ENCODE data around the gene DALRD3.

The DALRD3 gene

DNA sequence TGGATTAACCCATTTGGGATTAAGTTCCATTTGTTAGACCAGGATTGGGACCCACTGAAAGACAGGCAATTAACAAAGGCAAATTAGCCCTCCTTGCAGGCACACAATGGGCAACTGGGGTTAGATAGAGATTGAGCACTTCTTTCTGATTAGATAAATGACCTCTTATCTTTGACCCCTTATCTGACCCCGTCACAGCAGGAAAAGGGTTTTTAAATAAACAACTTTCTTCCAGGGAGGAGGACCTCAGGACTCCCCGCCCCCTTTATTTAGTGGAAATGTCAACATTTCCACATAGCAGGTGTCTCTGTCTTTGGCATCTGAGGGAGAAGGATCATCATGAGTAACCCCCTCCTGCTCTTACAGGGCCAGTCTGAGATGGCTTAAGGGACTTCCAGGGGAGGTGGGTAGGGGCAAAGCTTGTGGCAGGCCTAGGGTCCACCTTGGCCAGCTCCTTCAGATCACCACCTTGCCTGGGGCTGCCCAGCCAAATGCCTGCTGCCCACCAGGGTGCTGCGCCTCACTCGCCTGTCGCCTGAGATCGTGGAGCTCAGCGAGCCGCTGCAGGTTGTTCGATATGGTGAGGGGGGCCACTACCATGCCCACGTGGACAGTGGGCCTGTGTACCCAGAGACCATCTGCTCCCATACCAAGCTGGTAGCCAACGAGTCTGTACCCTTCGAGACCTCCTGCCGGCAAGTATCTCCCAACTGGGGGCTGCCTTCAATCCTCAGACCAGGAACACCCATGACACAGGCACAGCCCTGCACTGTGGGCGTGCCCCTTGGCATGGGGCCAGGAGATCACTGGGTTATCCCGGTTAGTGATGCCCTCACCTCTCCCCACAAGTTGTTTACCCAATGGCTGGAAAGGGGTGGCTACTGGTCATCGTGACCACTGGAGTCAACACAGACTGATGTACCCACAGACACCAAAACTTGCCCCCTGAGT lies 13.8 kb downstream of the DALRD3 start:
- no peak for DNase-seq (ENCODE audit: low spot score)

DNA sequence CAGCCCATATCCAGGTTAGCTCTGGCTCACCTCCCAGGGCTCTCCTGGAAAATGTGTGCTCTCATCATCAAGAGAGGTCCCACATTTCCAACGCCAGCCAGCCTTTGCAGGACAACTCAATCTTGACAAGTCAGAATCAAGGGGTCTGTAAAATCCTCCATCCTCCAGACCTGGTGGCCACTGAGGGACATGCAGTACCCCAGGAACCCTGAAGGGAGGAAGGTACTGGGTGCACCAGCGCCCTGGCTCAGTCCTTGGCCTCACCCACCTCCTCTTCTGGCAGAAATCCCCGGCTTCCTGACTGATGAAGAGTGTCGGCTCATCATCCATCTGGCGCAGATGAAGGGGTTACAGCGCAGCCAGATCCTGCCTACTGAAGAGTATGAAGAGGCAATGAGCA lies 17.2 kb downstream of the DALRD3 start:
- no peak for DNase-seq (ENCODE audit: low spot score)

DNA sequence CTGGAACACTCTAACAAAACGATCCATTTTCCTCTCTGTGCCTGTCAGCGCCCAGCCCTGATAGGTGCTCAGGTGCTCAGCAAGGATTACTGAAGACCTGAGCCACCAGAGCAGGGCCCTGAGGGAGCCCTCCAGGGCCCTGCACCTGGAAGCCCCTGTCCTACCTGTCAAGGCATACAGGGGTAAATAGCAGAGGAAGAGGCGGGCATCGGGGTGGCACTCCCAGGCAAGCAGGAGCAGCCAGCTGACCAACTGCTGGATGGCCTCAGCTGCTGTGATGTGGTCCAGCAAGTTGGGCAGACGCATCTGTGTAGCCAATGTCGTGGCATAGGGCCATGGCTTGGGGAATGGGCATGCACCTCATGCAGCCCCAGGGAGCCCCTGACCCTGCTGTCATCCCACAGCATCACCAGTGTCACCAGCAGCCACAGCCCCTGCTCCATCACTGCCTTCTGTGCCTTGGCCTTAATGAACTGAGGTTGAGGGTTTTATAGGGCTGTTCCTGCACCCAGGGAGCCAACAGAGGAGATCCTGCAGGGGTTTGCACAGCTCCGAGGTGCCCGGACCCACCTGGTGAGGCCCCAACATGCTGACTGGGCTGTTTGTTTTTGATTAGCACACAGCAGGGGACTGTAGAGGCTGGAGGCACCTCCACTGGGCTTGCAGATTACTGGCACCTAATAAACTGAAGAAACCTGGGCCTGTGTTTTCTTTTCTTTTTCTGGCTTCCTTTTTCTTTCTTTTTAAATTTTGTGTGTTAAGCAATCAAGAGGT lies 19.1 kb downstream of the DALRD3 start:
- no peak for DNase-seq (ENCODE audit: low spot score)

DNA sequence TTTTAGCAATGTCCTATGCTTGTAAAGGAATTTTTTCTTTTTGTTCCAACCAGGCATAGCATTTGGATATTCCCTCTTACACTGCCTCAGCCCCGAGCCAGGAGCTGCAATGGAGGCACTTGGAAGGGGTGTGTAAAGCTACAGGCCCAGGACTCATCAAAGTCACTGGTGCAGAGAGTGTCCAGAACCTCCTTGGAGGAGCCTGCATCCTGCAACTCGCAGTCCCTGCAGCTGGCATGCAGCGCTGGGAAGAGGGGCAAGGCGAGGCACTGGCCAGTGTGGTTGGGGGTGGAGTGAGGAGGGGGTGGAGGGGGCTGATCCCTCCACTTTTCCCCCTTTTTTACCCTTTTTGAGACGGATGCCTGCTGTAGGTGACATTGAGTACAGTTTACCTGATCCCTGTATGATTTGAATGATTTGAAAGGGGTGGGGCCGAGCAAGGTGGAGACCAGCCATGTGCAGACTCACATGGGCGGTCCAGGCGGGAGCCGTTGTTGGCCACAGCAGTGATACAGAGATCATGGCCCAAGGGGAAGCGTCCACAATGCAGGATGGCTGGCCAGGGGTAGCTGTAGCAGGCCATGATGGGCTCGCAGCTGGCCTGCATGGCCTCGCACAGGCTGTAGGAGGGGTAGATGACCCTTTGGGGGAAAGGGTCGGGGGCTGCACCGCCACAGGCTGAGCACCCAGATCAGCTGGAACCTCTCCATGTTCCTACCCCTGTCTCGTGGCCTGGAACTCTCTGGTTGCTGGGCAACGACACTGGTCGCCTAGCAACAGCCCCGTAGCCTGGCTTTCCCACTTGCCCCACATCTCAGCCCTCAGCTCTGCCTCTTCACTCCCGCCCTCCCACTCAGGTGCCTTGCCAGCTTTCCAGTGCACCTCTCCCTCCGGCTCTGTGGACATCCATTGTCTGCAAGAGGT lies 20.4 kb downstream of the DALRD3 start:
- DNase-seq (ENCODE audit: low spot score), result no peak

DNA sequence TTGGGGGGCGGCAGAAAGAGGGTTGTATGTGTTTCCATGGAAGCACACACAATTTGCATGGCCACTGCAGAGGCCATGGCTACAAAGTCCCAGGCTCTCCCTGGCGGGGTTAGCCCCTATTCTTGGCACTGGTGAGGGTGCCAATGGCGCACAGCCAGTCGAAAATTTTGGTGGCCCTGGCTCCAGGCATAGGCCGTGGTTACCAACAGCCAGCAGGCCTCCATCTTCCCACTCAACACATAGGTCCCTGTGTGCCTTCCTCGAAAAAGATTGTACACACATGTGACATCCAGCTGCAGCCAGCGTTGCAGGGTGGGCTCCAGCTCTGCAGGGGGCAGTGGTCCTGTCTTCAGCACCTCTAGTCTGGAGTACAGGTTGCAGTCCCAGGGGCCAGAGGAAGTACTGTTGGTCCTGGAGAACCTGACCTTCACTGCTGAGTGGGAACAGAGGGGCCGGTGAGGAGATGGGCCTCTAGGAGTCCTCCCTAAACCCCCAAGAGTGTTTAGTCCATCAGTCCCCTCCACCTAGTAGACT lies 21.2 kb downstream of the DALRD3 start:
- DNase-seq (ENCODE audit: low spot score), result no peak

DNA sequence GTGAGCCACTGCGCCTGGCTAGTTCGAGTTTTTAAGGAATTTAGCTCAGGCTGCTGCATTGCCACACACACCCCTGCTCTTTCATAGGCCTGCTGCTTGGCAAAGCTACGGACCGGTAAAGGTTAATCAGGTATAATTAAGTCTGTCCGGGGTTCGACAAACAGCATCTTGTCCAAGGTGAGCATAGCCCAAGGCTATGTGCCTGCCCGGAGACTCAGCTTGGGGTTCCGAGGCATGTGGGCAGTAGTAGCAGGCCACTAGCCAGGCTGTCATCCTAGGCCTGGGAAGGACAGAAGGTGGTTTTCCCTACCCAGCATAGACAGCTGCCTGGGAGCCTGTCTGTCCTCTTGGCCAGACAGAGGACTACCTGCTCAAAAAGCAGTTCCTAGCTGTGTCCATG lies 21.7 kb downstream of the DALRD3 start:
- DNase-seq (ENCODE audit: low spot score), result no peak

DNA sequence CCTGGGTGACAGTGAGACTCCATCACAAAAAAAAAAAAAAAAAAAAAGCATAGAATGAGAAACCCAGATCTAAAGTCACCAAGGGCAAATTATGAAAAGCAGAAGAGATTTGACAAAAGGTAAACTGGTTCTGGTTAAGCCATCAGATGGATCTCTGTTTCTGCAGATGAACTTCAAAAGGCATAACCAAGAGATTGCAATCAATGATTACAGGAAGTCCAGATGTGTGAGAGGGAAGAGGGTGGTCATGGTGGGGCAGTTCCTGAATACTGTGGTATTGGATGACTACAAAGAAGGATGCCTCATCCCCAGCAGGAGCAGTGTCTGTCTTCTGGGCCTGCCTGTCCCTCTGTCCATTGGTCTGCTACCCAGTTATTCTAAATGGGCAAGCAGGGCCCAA lies 24.5 kb downstream of the DALRD3 start:
- no peak for DNase-seq (ENCODE audit: low spot score)

DNA sequence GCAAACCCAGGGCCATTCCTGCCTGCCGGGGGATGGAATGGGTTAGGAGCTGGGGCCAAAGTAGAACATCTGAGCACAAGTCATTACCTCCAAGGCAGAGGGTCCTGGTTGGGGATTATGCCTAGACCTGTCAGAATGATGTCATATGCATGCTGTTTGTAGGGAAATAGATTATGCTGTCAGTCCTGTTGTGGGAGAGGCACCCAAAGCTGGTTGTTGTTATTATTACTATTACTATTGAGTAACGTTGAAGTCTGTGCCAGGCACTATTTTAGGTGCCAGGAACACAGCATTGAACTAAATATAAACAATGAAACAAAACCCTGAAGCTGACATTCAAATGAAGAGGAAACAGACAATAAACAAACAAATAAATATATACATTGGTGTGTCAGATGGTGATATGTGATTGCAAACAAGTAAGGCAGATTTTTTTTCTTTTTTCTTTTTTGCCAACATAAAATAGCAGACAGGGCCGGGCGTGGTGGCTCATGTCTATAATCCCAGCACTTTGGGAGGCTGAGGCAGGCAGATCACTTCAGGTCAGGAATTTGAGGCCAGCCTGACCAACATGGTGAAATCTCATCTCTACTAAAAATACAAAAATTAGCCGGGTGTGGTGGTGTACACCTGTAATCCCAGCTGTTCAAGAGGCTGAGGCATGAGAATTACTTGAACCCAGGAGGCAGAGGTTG lies 26.4 kb downstream of the DALRD3 start:
- DNase-seq (ENCODE audit: low spot score), result no peak

DNA sequence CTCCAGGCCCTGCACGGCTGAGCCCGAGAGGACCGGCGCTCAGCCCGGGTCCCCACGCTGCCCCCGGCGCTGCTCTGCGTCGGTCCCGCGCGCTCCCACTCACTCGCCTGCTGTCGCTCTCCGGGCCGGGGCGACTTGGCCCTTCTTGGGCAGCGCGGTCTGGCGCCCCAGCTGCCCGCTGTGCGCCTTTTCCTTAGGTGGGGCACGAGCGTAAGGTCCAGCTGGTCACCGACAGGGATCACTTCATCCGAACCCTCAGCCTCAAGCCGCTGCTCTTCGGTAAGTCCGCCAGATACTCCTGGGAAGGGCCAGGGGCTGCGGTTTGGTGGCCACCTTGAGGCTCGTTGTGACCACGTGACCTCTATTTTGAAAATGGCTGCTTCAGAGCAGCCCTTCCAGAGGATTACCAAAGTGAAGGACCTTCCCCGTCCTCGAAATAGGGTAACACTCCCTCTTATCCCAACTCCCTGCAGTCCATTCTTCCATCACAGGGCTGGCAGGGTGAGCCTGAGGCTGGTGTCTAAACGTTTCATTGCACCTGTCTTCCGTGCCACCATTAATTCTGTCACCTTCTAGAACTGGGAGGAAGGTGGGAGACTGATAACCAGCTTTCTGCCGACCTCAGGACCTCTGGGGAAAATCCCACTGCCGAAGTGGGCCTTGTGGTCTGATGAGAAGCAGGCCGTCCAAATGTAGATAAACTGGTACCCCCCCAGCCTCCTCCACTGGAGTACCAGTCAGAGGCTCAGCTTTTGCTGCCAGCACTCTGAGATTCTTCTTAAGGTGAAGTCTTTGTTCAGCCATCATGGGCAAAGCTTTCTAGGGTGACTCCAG lies 27.5 kb downstream of the DALRD3 start:
- DNase-seq (ENCODE audit: low spot score), result peak; percentile 44

DNA sequence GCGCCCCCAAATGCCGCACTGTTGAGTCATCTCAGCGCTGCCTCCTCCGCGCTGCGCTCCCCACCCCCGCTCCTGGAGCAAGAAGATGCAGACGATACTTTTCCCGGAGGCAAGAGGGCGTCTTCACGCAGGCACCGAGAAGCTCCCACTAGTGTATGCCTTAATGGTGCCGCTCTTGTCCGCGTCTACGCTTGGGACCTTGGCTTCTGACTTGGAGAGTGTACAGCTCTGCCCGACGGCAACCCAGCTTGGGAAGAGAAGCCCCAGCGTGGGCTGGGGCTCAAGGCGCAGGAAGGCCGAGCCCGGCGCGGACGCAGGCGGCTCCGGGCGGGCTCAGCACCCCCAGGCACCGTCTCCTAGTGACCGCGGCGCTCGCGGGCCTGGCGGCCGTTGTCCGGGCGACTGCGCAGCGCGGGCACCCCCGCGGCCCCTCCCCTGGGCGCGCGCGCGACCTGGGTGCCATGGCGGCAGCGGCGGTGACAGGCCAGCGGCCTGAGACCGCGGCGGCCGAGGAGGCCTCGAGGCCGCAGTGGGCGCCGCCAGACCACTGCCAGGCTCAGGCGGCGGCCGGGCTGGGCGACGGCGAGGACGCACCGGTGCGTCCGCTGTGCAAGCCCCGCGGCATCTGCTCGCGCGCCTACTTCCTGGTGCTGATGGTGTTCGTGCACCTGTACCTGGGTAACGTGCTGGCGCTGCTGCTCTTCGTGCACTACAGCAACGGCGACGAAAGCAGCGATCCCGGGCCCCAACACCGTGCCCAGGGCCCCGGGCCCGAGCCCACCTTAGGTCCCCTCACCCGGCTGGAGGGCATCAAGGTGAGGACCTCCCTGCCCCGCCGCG lies 28.4 kb downstream of the DALRD3 start, which contains the start of gene P4HTM:
Gene P4HTM (plus strand): TSS at position 446 of the 840 bp plus-strand sequence. CDS start 16 bp downstream, at position 462.
- DNase-seq (ENCODE audit: low spot score), result peak; percentile 94

DNA sequence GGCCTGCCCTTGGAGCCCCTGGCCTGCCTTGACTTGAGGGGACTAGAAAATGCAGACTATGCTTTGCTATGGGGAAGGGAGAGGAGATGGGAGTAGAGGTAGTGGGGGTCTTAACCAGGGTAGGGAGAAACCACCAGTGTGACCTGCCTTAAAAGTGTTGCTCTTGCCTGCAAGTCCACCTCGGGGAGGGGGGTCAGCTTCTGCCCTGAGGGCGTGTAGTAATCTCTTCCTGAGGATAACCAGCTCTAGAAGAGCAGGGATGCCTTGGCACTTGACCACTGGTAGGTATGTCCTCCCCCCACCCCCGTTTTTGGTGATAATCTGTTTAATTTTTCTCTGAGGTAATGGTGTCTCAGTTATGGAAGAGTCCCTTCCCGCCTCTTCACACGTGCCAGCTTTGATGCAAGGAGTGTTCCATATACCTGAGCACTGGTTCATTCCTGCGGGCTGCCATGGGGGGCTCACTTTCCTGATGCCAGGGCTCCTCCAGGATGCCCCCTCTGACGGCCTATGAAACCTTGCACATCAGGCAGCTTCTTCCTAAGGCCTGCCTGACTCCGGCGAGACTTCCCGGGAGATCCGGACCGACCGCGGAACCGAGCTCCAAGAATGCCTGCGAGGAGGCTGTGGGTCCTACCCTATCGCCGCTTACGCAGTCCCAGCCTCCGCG lies 29.1 kb downstream of the DALRD3 start:
- DNase-seq (ENCODE audit: low spot score), result peak; percentile 49

DNA sequence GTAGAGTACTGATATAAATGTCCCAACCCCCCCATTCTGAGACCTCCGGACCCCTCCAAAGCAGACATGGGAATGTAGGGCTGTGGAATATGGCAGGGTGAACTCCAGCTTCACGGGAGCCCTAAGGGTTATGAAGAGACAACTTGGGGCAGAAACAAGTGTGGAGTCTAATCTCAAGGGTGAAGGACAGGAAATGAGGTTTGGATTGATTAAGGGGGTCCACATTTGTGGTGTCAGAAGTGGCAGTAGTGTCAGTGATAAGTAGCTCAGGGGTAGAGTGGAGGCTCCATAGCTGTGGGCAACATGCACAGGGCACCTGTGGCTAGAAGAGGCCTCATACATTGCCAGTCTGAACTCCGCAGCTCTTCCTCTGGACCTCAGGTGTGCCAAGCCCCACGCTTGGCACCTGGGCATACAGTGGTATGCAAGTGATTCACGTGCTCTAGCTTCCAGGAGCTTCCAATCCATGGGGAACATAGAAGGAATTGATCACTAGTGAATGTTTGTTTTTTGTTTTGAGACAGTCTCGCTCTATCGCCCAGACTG lies 32.5 kb downstream of the DALRD3 start:
- no peak for DNase-seq (ENCODE audit: low spot score)

DNA sequence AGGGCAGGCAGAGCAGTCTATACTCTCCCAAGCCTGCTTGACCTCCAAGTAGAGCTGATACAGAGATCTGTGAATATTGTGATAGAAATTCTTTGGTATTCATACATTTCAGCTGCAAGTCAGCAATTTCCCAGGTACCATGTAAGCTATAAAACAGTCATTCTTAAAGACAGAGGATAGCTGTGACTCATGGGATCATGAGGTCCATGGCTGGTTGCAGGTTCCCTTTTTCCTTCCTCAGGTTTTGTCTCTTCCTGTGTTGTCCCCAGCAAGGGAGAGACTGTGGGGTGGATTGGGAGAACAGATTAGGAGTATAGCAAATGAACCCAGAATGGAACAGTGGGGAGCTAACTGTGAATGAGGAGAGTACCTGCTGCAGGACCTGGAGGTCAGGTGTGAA lies 33.7 kb downstream of the DALRD3 start:
- no peak for DNase-seq (ENCODE audit: low spot score)

DNA sequence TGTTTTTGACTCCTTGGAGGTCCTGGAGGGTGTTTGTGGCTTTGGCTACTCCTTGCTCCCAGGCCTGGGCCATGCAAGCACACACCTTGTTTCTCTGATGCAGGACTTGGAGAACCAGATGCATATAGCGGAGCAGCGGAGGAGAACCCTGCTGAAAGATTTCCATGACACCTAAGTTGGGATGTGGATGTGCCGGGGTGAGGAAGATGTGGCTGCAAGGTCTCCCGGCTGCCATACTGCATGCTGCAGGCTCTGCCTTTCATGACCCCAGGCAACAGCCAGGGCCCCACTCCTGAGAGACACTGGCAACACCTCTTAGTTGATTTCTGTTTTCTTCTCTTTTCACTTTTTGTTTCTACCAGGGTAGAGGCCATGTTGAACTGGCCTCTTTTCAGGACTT lies 35.3 kb downstream of the DALRD3 start:
- DNase-seq (ENCODE audit: low spot score), result no peak

DNA sequence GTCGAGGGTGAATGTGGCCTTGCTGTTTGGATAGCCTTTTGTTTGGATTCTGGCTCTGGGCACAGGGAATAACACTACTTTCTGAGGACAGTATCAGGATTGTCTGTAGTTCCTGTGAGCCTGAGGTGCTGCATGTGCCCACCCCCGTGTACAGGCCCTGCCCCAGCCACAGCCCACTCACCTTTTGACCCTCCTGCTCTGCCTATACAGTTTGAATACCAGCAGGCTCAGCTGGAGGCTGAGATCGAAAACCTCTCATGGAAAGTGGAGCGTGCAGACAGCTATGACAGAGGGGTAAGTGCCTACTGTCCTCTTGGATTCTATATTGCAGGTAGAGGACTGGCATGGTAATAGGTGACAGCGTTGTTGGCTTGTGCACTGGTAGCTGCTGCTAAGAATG lies 35.7 kb downstream of the DALRD3 start:
- no peak for DNase-seq (ENCODE audit: low spot score)

DNA sequence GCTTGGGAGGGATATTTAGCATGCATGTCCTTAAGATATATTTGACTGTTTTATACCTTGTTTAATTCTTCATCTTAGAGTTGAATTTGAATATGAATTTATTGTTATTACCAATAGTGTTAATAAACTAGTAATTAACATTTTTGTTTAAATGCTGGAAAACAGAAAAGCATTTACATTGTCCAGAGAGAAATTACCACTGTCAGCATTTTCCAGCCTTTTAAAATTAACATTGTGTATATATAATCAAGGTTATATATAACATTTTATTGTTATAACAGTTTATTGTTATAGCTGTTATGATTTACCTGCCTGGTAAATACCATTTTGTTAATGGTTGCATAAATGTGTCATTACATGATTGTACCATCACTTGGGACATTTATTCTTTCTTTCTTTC lies 36.4 kb downstream of the DALRD3 start:
- DNase-seq (ENCODE audit: low spot score), result no peak

DNA sequence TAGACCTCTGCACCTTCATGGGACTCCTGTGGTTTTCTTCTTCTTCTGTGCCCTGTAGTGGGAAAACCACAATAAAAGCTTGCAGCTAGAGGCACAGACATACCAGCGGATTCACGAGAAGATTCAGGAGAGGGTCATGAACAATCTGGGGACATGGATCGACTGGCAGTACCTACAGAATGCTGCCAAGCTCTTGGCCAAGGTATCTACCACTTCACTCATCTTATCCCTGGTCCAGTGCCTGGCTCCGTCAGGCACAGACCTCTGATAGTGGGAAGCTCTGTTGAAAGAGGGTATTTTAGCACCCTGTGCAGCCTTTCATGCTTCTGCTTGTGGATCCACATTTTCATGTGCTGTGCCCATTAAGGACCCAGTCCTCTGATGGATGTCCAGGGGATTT lies 38.1 kb downstream of the DALRD3 start:
- no peak for DNase-seq (ENCODE audit: low spot score)

DNA sequence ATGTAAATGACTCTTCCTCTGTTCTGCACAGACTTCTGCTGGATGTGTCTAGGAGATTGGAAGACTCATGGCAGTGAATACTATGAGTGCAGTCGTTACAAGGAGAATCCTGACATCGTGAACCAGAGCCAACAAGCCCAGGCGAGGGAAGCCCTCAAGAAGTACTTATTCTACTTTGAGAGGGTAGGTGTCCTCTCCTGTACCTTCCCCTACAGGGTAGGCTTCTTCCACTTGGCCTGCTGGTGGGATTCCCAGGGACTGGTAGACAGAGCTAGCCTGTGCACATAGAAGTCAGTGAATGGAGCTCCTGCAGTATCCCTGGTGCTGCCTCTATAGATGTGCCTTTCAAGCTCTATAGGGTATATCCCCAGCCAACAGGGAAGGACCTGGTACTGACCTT lies 38.9 kb downstream of the DALRD3 start:
- DNase-seq (ENCODE audit: low spot score), result no peak

Measured in RKO (cell line).